Anterior cingulate cortex (tissue), 58 donors: ENCODE data around the gene FYN.
"Not testable (repeated sequence)": the region's sequence is repeated elsewhere in the genome, so short reads cannot be mapped to it uniquely, and the experiment has no call there.

Experiments
- DNase-seq, 58 donors: peaks; one replicate each; lab custom pipeline; 2025; lab: John Stamatoyannopoulos, UW

The FYN gene

GRCh38 chr6:111653434-111653833, 219.8 kb downstream of the FYN start:
- DNase-seq = no peak

GRCh38 chr6:111652156-111652555, 221.1 kb downstream of the FYN start:
- no peak for DNase-seq

- peak in 2 of 58 donors; percentile 16 to 18 for DNase-seq
These were observed 221.8 kb downstream of the FYN start for GRCh38 chr6:111651185-111652034.

- DNase-seq = no peak
These were observed 223.2 kb downstream of the FYN start for GRCh38 chr6:111650049-111650448.

GRCh38 chr6:111648100-111648499, 225.2 kb downstream of the FYN start:
- DNase-seq = no peak

GRCh38 chr6:111646942-111647341, 226.3 kb downstream of the FYN start:
- no peak for DNase-seq

- DNase-seq = no peak
These were observed 227.2 kb downstream of the FYN start for GRCh38 chr6:111646034-111646433.

GRCh38 chr6:111644893-111645430, 228.3 kb downstream of the FYN start:
- DNase-seq = no peak

GRCh38 chr6:111642463-111643158, 230.6 kb downstream of the FYN start:
- peak in 33 of 58 donors; percentile 2 to 59 (median 27) for DNase-seq

- no peak for DNase-seq
These were observed 234.0 kb downstream of the FYN start for GRCh38 chr6:111639266-111639665.

- not testable (repeated sequence) for DNase-seq
These were observed 238.3 kb downstream of the FYN start for GRCh38 chr6:111634981-111635380.

GRCh38 chr6:111633822-111634221, 239.4 kb downstream of the FYN start:
- no peak for DNase-seq

- DNase-seq = no peak
These were observed 240.6 kb downstream of the FYN start for GRCh38 chr6:111632468-111633247.

- no peak for DNase-seq
These were observed 241.3 kb downstream of the FYN start for GRCh38 chr6:111631903-111632460.

GRCh38 chr6:111631018-111631417, 242.2 kb downstream of the FYN start:
- DNase-seq = no peak

GRCh38 chr6:111628142-111628850, 245.0 kb downstream of the FYN start:
- DNase-seq = no peak

- DNase-seq = no peak
These were observed 246.8 kb downstream of the FYN start for GRCh38 chr6:111626441-111626840.

GRCh38 chr6:111625461-111626391, 247.5 kb downstream of the FYN start:
- DNase-seq = peak in 41 of 58 donors; percentile 7 to 80 (median 49)

GRCh38 chr6:111625099-111625416, 248.2 kb downstream of the FYN start:
- no peak for DNase-seq
